Lung (tissue), 12 donors: Measurements from ENCODE around the gene PLCG1. TPM values are rescaled to one million over a fixed set of nuclear protein-coding genes. Genes with fewer than 3 reads are reported as not detected.

Experiments
- ATAC-seq: fragments of 200-7000 bp; cut with Tn5 transposase; one replicate; pipeline ENCODE4 v1.9.1; 2020; ENCODE audit warnings: moderate number of reproducible peaks; ENCODE audit not compliant: insufficient read depth, low FRiP score
- DNase-seq, 3 donors: peaks; one replicate each; pipeline ENCODE4 v3.0.0-alpha.2; 2013 to 2017
- H3K27ac ChIP-seq, 2 donors: one replicate each; pipeline ENCODE4 v1.5.1; 2013; ENCODE audit warnings: mild to moderate bottlenecking in 2 of 2, moderate library complexity in 2 of 2, control low read depth in 1 of 2, inconsistent platforms in 1 of 2, low read depth in 1 of 2, low read length in 1 of 2
- H3K27me3 ChIP-seq, 3 donors: one replicate each; pipeline ENCODE4 v1.5.1; 2013; ENCODE audit warnings: low read length in 2 of 3; ENCODE audit not compliant: control insufficient read depth in 3 of 3, insufficient read depth in 3 of 3
- H3K36me3 ChIP-seq, 4 donors: one replicate each; pipeline ENCODE4 v1.5.1; 2013; ENCODE audit warnings: low read length in 4 of 4, mild to moderate bottlenecking in 1 of 4, moderate library complexity in 1 of 4; ENCODE audit not compliant: control insufficient read depth in 4 of 4, insufficient read depth in 4 of 4
- H3K4me1 ChIP-seq, 5 donors: one replicate each; pipeline ENCODE4 v1.5.1; 2013; ENCODE audit warnings: low read length in 5 of 5, mild to moderate bottlenecking in 2 of 5, moderate library complexity in 1 of 5; ENCODE audit not compliant: control insufficient read depth in 5 of 5, insufficient read depth in 5 of 5
- H3K4me3 ChIP-seq: one replicate; pipeline ENCODE4 v1.5.1; 2013; ENCODE audit warnings: mild to moderate bottlenecking, control low read depth, moderate library complexity
- H3K9ac ChIP-seq, 2 donors: one replicate each; pipeline ENCODE4 v1.5.1; 2013; ENCODE audit warnings: low read length in 2 of 2, control low read depth in 1 of 2; ENCODE audit not compliant: insufficient read depth in 1 of 2
- H3K9me3 ChIP-seq, 4 donors: one replicate each; pipeline ENCODE4 v1.5.1; 2013; ENCODE audit warnings: low read length in 3 of 4, mild to moderate bottlenecking in 1 of 4, moderate library complexity in 1 of 4; ENCODE audit not compliant: control insufficient read depth in 4 of 4, insufficient read depth in 3 of 4
- WGBS, 2 donors: extraction: QIAGEN DNeasy Blood & Tissue Kit; methylation state at CpG; one replicate each; pipeline ENCODE4 v1.1.7; 2013; 5-methylcytosine and 5-hydroxymethylcytosine counted together
- polyA plus RNA-seq, 2 donors: library from polyadenylated mRNA; stranded (reverse); fragments of 200-250 nt; gene quantifications; one replicate each; pipeline ENCODE4 v1.2.1, GENCODE V29; 2013
- total RNA-seq, 2 donors: library from RNA; depleted of rRNA in 1 of 2; stranded (reverse); fragments of >200 nt in 1 of 2; gene quantifications; one replicate each; pipeline ENCODE4 v1.2.1, GENCODE V29; 2014 to 2021
- TF ChIP-seq, protein P1 (sequence below): IDR thresholded peaks from 2 replicates; pipeline ENCODE4 v1.5.1; 2012; ENCODE audit warnings: mild to moderate bottlenecking; ENCODE audit errors: control extremely low read depth, extremely low read depth
- donor health status: control.
- donor health status: control.
- donor health status: Bipolar disorder and iron deficiency.
- donor health status: healthy.
- donor health status: DM: yes; HTN: yes; CAD: no.

PLCG1 gene
- total and polyA plus RNA-seq, 4 donors, result 29.6 to 154 (median 67.1) TPM

DNA sequence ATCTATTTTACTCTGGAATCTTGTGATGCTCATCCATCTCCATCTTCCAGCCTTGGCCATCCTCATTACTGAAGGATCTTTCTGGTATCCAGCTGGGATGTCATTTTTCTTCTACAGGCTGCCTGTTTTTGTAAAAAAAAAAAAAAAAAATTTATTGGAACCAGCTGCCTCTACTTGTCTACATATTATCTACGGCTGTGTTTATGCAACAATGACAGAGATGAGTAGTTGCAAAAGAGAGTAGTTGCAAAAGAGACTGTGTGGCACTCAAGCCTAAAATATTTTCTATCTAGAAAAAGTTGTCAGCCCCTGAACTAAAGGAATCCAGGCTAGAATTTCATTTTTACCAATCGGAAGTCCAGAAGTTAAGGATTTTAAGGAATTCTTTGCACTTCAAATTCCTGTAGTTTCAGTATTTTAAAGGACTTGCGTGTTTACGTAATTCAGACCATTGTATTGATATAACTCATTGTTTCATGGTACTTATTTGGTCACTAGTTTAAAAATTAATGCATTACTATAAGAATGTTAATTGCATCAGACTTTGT is 38.6 kb upstream of the PLCG1 start:
- Histone ChIP-seq H3K4me1 (peaks cover 0 to 8% (median 0%) of the 10 kb centered on the region in 5 donors), H3K4me3 (no peak overlapping the region), H3K9me3 (no peaks in the 10 kb centered on the region), H3K27me3 (no peaks in the 10 kb centered on the region), H3K9ac (no peak overlapping the region), H3K36me3 (peaks cover 31 to 61% (median 46%) of the 10 kb centered on the region in 4 donors), H3K27ac (no peak overlapping the region)
- TF ChIP-seq, protein P1, sequence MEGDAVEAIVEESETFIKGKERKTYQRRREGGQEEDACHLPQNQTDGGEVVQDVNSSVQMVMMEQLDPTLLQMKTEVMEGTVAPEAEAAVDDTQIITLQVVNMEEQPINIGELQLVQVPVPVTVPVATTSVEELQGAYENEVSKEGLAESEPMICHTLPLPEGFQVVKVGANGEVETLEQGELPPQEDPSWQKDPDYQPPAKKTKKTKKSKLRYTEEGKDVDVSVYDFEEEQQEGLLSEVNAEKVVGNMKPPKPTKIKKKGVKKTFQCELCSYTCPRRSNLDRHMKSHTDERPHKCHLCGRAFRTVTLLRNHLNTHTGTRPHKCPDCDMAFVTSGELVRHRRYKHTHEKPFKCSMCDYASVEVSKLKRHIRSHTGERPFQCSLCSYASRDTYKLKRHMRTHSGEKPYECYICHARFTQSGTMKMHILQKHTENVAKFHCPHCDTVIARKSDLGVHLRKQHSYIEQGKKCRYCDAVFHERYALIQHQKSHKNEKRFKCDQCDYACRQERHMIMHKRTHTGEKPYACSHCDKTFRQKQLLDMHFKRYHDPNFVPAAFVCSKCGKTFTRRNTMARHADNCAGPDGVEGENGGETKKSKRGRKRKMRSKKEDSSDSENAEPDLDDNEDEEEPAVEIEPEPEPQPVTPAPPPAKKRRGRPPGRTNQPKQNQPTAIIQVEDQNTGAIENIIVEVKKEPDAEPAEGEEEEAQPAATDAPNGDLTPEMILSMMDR, result no peak
- WGBS, 2 donors, result 62 to 75% methylated on average over 4 of the region's 4 CpGs
- peak in 2 of 3 donors; percentile 42 to 67 for DNase-seq
- ATAC-seq, result no peak

DNA sequence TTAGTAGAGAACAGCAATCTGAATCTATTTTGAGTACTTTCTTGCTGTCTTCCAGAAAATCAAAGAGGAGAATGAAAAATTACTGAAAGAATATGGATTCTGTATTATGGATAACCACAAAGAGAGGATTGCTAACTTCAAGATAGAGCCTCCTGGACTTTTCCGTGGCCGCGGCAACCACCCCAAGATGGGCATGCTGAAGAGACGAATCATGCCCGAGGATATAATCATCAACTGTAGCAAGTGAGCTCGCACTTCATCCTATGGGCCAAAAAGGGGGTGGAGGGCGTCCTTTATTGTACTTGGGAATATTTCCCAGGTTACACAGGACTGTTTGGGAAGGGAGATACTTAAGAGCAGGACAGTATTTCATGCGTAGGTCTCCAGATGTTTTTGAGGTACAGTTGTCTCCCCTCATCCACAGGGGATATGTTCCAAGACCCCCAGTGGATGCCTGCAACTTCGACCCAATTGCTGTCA is 37.3 kb upstream of the PLCG1 start:
- Histone ChIP-seq H3K36me3 (peaks cover 30 to 59% (median 40%) of the 10 kb centered on the region in 4 donors), H3K27ac (no peak overlapping the region), H3K9ac (no peak overlapping the region), H3K4me1 (peaks cover 0 to 8% (median 0%) of the 10 kb centered on the region in 5 donors), H3K9me3 (no peaks in the 10 kb centered on the region), H3K27me3 (no peaks in the 10 kb centered on the region), H3K4me3 (no peak overlapping the region)
- WGBS, 2 donors, result 93 to 98% methylated on average over 9 of the region's 9 CpGs
- no peak for ATAC-seq
- TF ChIP-seq, protein P1, result no peak
- DNase-seq, result no peak

DNA sequence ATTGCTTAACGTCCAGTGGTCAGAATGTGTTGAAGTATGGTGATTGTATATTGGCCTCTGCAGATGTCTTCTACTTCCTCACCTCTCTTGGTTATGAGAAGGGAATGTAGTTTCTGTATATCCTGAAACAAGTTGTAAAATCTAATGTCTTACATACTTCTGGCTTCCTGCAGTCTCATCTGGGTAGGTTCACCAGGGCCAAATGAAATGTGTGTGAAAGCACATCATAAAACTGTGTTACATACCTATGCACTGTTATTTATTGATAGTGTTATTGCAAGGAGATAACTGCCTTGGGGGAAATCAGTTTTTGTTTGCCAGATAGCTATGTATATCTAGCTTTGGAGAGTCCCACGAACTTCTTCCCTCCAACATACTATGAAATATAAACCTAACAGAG is 35.7 kb upstream of the PLCG1 start:
- WGBS, 2 donors, result 84 to 89% methylated on average over 2 of the region's 2 CpGs
- peaks cover 29 to 57% (median 37%) of the 10 kb centered on the region in 4 donors for H3K36me3 ChIP-seq
- H3K9me3 ChIP-seq, result no peaks in the 10 kb centered on the region
- no peaks in the 10 kb centered on the region for H3K27me3 ChIP-seq
- TF ChIP-seq, protein P1, result no peak
- no peak for DNase-seq
- H3K4me1 ChIP-seq, result peaks cover 0 to 8% (median 0%) of the 10 kb centered on the region in 5 donors
- no peak overlapping the region for H3K9ac ChIP-seq
- ATAC-seq, result no peak
- no peak overlapping the region for H3K27ac ChIP-seq
- no peak overlapping the region for H3K4me3 ChIP-seq

DNA sequence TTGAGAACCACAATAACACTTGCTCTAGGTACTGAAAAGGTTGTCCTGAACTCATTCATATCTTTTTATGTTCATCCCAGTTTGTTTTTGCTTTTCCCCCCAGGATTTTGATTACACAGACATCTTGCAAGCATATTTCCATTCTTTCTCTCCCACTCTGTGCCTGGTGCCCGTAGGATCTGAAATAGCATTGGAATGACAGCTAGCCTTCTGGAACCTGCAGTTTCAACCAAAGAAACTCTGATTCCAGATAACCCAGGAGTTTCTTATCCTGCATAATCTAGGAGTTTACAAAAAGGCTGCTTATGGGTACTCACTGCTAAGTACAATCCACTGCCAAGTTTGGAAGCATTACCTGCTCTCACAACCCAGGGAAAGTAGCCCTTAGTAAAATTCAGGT is 28.8 kb upstream of the PLCG1 start:
- Histone ChIP-seq H3K36me3 (peaks cover 9 to 31% (median 20%) of the 10 kb centered on the region in 4 donors), H3K9ac (no peak overlapping the region), H3K27me3 (no peaks in the 10 kb centered on the region), H3K4me3 (no peak overlapping the region), H3K9me3 (no peaks in the 10 kb centered on the region), H3K4me1 (no peaks in the 10 kb centered on the region), H3K27ac (no peak overlapping the region)
- DNase-seq (no peak), ATAC-seq (no peak)
- TF ChIP-seq, protein P1, result no peak
- 93 to 95% methylated on average over 1 of the region's 1 CpG for WGBS, 2 donors
